ENCODE results near the gene SCLY. TPM values are rescaled to one million over a fixed set of nuclear protein-coding genes. Genes with fewer than 3 reads are reported as not detected.

Gene SCLY
- total and polyA plus RNA-seq, 2 of the 13 experiments (the other 11 are each of a cell fraction or from before 2014, with no cell fraction given), result 27.9 to 38.6 TPM

- TF ChIP-seq, protein P1, sequence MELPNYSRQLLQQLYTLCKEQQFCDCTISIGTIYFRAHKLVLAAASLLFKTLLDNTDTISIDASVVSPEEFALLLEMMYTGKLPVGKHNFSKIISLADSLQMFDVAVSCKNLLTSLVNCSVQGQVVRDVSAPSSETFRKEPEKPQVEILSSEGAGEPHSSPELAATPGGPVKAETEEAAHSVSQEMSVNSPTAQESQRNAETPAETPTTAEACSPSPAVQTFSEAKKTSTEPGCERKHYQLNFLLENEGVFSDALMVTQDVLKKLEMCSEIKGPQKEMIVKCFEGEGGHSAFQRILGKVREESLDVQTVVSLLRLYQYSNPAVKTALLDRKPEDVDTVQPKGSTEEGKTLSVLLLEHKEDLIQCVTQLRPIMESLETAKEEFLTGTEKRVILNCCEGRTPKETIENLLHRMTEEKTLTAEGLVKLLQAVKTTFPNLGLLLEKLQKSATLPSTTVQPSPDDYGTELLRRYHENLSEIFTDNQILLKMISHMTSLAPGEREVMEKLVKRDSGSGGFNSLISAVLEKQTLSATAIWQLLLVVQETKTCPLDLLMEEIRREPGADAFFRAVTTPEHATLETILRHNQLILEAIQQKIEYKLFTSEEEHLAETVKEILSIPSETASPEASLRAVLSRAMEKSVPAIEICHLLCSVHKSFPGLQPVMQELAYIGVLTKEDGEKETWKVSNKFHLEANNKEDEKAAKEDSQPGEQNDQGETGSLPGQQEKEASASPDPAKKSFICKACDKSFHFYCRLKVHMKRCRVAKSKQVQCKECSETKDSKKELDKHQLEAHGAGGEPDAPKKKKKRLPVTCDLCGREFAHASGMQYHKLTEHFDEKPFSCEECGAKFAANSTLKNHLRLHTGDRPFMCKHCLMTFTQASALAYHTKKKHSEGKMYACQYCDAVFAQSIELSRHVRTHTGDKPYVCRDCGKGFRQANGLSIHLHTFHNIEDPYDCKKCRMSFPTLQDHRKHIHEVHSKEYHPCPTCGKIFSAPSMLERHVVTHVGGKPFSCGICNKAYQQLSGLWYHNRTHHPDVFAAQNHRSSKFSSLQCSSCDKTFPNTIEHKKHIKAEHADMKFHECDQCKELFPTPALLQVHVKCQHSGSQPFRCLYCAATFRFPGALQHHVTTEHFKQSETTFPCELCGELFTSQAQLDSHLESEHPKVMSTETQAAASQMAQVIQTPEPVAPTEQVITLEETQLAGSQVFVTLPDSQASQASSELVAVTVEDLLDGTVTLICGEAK (IDR thresholded peaks at IDR 0.05), result no peak
- TF ChIP-seq, protein P1 (CRISPR knock-in tag; IDR thresholded peaks at IDR 0.05), result peak; percentile 34; the same call in 1 of the 2 replicates
- TF ChIP-seq MEF2D (CRISPR knock-in tag; IDR thresholded peaks at IDR 0.05) (peak; percentile 45; the same call in 1 of the 2 replicates), NFIB (CRISPR knock-in tag; IDR thresholded peaks at IDR 0.05; ENCODE audit: borderline replicate concordance) (no peak), SCMH1 (CRISPR knock-in tag; IDR thresholded peaks at IDR 0.05; ENCODE audit: borderline replicate concordance) (no peak), RBAK (CRISPR knock-in tag; IDR thresholded peaks at IDR 0.05) (no peak), ZNF607 (CRISPR knock-in tag; IDR thresholded peaks at IDR 0.05; ENCODE audit: borderline replicate concordance) (no peak; the same call in 1 of the 2 replicates), ZNF432 (CRISPR knock-in tag; IDR thresholded peaks at IDR 0.05; ENCODE audit: borderline replicate concordance) (no peak), PHF21A (CRISPR knock-in tag; IDR thresholded peaks at IDR 0.05) (peak; percentile 77), NFYC (CRISPR knock-in tag; IDR thresholded peaks at IDR 0.05) (0 out of 2 replicates have a peak, but pooled peaks have one; percentile 17), ZMAT5 (CRISPR knock-in tag; IDR thresholded peaks at IDR 0.05; ENCODE audit: borderline replicate concordance, low read depth) (no peak), NCOA5 (CRISPR knock-in tag; IDR thresholded peaks at IDR 0.05) (no peak), NR0B2 (CRISPR knock-in tag; IDR thresholded peaks at IDR 0.05) (no peak), MAZ (IDR thresholded peaks at IDR 0.05; ENCODE audit: borderline replicate concordance, low read depth, low read length) (no peak), MAZ (CRISPR knock-in tag; IDR thresholded peaks at IDR 0.05; ENCODE audit: low read depth) (peak; percentile 58; the same call in 1 of the 2 replicates), TCF7L2 (IDR thresholded peaks at IDR 0.05; ENCODE audit: low read depth, low read length) (no peak)
- TF ChIP-seq, protein P2, sequence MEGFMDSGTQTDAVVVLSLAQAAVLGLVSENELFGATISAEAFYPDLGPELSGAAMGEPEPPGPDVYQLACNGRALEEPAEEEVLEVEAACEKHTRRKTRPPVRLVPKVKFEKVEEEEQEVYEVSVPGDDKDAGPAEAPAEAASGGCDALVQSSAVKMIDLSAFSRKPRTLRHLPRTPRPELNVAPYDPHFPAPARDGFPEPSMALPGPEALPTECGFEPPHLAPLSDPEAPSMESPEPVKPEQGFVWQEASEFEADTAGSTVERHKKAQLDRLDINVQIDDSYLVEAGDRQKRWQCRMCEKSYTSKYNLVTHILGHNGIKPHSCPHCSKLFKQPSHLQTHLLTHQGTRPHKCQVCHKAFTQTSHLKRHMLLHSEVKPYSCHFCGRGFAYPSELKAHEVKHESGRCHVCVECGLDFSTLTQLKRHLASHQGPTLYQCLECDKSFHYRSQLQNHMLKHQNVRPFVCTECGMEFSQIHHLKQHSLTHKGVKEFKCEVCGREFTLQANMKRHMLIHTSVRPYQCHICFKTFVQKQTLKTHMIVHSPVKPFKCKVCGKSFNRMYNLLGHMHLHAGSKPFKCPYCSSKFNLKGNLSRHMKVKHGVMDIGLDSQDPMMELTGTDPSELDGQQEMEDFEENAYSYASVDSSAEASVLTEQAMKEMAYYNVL (CRISPR knock-in tag; IDR thresholded peaks at IDR 0.05; ENCODE audit: borderline replicate concordance), result peak; percentile 22; the same call in 1 of the 2 replicates
These were observed 47.0 kb downstream of the SCLY start (continued) for GRCh38 chr2:238107525-238108422.
